Fibroblast of gingiva (primary cell): ENCODE data around the gene SDC4.
A peak's percentile ranks its signal among the peaks of the same experiment; 100 is the strongest.
"Not testable (repeated sequence)": the region's sequence is repeated elsewhere in the genome, so short reads cannot be mapped to it uniquely, and the experiment has no call there.

Experiments
- DNase-seq: peaks from one replicate; pipeline ENCODE4 v3.0.0-alpha.2; 2011; ENCODE audit warnings: low read depth

SDC4 gene

GRCh38 chr20:45363611-45364492 is 15.6 kb upstream of the SDC4 start:
- no peak for DNase-seq

- DNase-seq = peak; percentile 98
Measured at GRCh38 chr20:45362804-45363610, 14.8 kb upstream of the SDC4 start, which contains the start of gene SYS1. SYS1 (plus strand) TSS chr20:45363156; CDS start chr20:45363532, 376 bp downstream.

- no peak for DNase-seq
Measured at GRCh38 chr20:45361793-45362192, 13.6 kb upstream of the SDC4 start.

GRCh38 chr20:45359406-45360148 is 11.4 kb upstream of the SDC4 start:
- DNase-seq = no peak

GRCh38 chr20:45359069-45359405 is 10.8 kb upstream of the SDC4 start:
- DNase-seq = peak; percentile 89

GRCh38 chr20:45358282-45359068 is 10.3 kb upstream of the SDC4 start:
- peak; percentile 91 for DNase-seq

GRCh38 chr20:45355209-45356084 is 7.2 kb upstream of the SDC4 start:
- DNase-seq = peak; percentile 58

GRCh38 chr20:45354423-45355208 is 6.4 kb upstream of the SDC4 start:
- DNase-seq = no peak

- DNase-seq = no peak
Measured at GRCh38 chr20:45353746-45354145, 5.5 kb upstream of the SDC4 start.

GRCh38 chr20:45352729-45353128 is 4.5 kb upstream of the SDC4 start:
- DNase-seq = no peak

GRCh38 chr20:45350795-45351194 is 2.6 kb upstream of the SDC4 start:
- not testable (repeated sequence) for DNase-seq

GRCh38 chr20:45350217-45350616 is 2.0 kb upstream of the SDC4 start:
- no peak for DNase-seq

- no peak for DNase-seq
Measured at GRCh38 chr20:45347297-45347935, 808 bp downstream of the SDC4 start.

- DNase-seq = no peak
Measured at GRCh38 chr20:45346851-45347250, 1.4 kb downstream of the SDC4 start.

GRCh38 chr20:45346291-45346718 is 1.9 kb downstream of the SDC4 start:
- no peak for DNase-seq

- no peak for DNase-seq
Measured at GRCh38 chr20:45345104-45345936, 2.9 kb downstream of the SDC4 start.

GRCh38 chr20:45344168-45344860 is 3.9 kb downstream of the SDC4 start:
- DNase-seq = peak; percentile 89
